Subcutaneous abdominal adipose tissue (tissue), 5 donors: ENCODE results near the gene TRH.

Source experiments
- H3K27ac ChIP-seq: one replicate; pipeline ENCODE4 v1.7.0; 2013; ENCODE audit warnings: low read depth, mild to moderate bottlenecking, inconsistent platforms, low read length, moderate library complexity
- H3K27me3 ChIP-seq, 5 donors: one replicate each; pipeline ENCODE4 v1.7.0; 2013; ENCODE audit warnings: low read length in 5 of 5, inconsistent platforms in 1 of 5; ENCODE audit not compliant: control insufficient read depth in 5 of 5, insufficient read depth in 4 of 5
- H3K36me3 ChIP-seq, 5 donors: one replicate each; pipeline ENCODE4 v1.7.0; 2013; ENCODE audit warnings: low read length in 5 of 5; ENCODE audit not compliant: control insufficient read depth in 5 of 5, insufficient read depth in 5 of 5
- H3K4me1 ChIP-seq, 5 donors: one replicate each; pipeline ENCODE4 v1.7.0; 2013; ENCODE audit warnings: low read length in 5 of 5, mild to moderate bottlenecking in 3 of 5, moderate library complexity in 1 of 5; ENCODE audit not compliant: control insufficient read depth in 5 of 5, insufficient read depth in 5 of 5
- H3K4me3 ChIP-seq, 5 donors: one replicate each; pipeline ENCODE4 v1.7.0; 2013; ENCODE audit warnings: low read length in 5 of 5, low read depth in 1 of 5
- H3K9ac ChIP-seq, 5 donors: one replicate each; pipeline ENCODE4 v1.7.0; 2013; ENCODE audit warnings: low read length in 5 of 5, mild to moderate bottlenecking in 4 of 5, moderate library complexity in 3 of 5
- H3K9me3 ChIP-seq, 5 donors: one replicate each; pipeline ENCODE4 v1.7.0; 2013; ENCODE audit warnings: low read length in 5 of 5; ENCODE audit not compliant: control insufficient read depth in 5 of 5
- donor health status: healthy.
- donor health status: healthy.
- donor health status: healthy.
- donor health status: healthy.
- donor health status: healthy.

The TRH gene

GRCh38 chr3:129943020-129943419, 31.5 kb upstream of the TRH start:
- H3K36me3 ChIP-seq = no peaks in the 10 kb centered on the region
- H3K27ac ChIP-seq = no peak overlapping the region
- peaks cover 0 to 3% (median 1%) of the 10 kb centered on the region in 5 donors for H3K27me3 ChIP-seq
- no peak overlapping the region for H3K9ac ChIP-seq
- H3K9me3 ChIP-seq = peaks cover 0 to 9% (median 3%) of the 10 kb centered on the region in 5 donors
- H3K4me1 ChIP-seq = no peaks in the 10 kb centered on the region
- no peak overlapping the region for H3K4me3 ChIP-seq

- H3K27me3 ChIP-seq = peaks cover 0 to 4% (median 3%) of the 10 kb centered on the region in 5 donors
- no peaks in the 10 kb centered on the region for H3K36me3 ChIP-seq
- H3K27ac ChIP-seq = no peak overlapping the region
- H3K4me1 ChIP-seq = no peaks in the 10 kb centered on the region
- H3K4me3 ChIP-seq = no peak overlapping the region
- no peak overlapping the region for H3K9ac ChIP-seq
- H3K9me3 ChIP-seq = peaks cover 0 to 10% (median 3%) of the 10 kb centered on the region in 5 donors
Measured at GRCh38 chr3:129944709-129945108, 29.8 kb upstream of the TRH start.

GRCh38 chr3:129947538-129948240, 26.8 kb upstream of the TRH start:
- H3K9ac ChIP-seq = no peak overlapping the region
- no peaks in the 10 kb centered on the region for H3K36me3 ChIP-seq
- no peak overlapping the region for H3K27ac ChIP-seq
- peaks cover 0 to 3% (median 0%) of the 10 kb centered on the region in 5 donors for H3K4me1 ChIP-seq
- H3K9me3 ChIP-seq = peaks cover 0 to 10% (median 3%) of the 10 kb centered on the region in 5 donors
- no peak overlapping the region for H3K4me3 ChIP-seq
- H3K27me3 ChIP-seq = peaks cover 0 to 4% (median 3%) of the 10 kb centered on the region in 5 donors

GRCh38 chr3:129950318-129951046, 24.0 kb upstream of the TRH start:
- Histone ChIP-seq H3K9ac (no peak overlapping the region), H3K9me3 (peaks cover 0 to 10% (median 3%) of the 10 kb centered on the region in 5 donors), H3K27ac (no peak overlapping the region), H3K36me3 (no peaks in the 10 kb centered on the region), H3K27me3 (peaks cover 0 to 8% (median 3%) of the 10 kb centered on the region in 5 donors), H3K4me3 (no peak overlapping the region), H3K4me1 (peaks cover 0 to 15% (median 3%) of the 10 kb centered on the region in 5 donors)

- peaks cover 0 to 15% (median 3%) of the 10 kb centered on the region in 5 donors for H3K4me1 ChIP-seq
- H3K27ac ChIP-seq = no peak overlapping the region
- no peaks in the 10 kb centered on the region for H3K36me3 ChIP-seq
- H3K4me3 ChIP-seq = no peak overlapping the region
- peaks cover 0 to 4% (median 0%) of the 10 kb centered on the region in 5 donors for H3K9me3 ChIP-seq
- peaks cover 0 to 8% (median 3%) of the 10 kb centered on the region in 5 donors for H3K27me3 ChIP-seq
- H3K9ac ChIP-seq = no peak overlapping the region
Measured at GRCh38 chr3:129952556-129953355, 21.8 kb upstream of the TRH start.

GRCh38 chr3:129953621-129954020, 20.9 kb upstream of the TRH start:
- H3K9me3 ChIP-seq = no peaks in the 10 kb centered on the region
- H3K4me1 ChIP-seq = peaks cover 0 to 15% (median 3%) of the 10 kb centered on the region in 5 donors
- H3K36me3 ChIP-seq = no peaks in the 10 kb centered on the region
- no peak overlapping the region for H3K9ac ChIP-seq
- H3K27ac ChIP-seq = no peak overlapping the region
- no peak overlapping the region for H3K4me3 ChIP-seq
- peaks cover 0 to 5% (median 0%) of the 10 kb centered on the region in 5 donors for H3K27me3 ChIP-seq

- no peaks in the 10 kb centered on the region for H3K9me3 ChIP-seq
- H3K36me3 ChIP-seq = no peaks in the 10 kb centered on the region
- H3K9ac ChIP-seq = no peak overlapping the region
- H3K4me1 ChIP-seq = peaks cover 0 to 15% (median 3%) of the 10 kb centered on the region in 5 donors
- peaks cover 0 to 5% (median 0%) of the 10 kb centered on the region in 5 donors for H3K27me3 ChIP-seq
- H3K4me3 ChIP-seq = no peak overlapping the region
- H3K27ac ChIP-seq = no peak overlapping the region
Measured at GRCh38 chr3:129954514-129954913, 20.0 kb upstream of the TRH start.

GRCh38 chr3:129956936-129957335, 17.6 kb upstream of the TRH start:
- peaks cover 0 to 5% (median 0%) of the 10 kb centered on the region in 5 donors for H3K27me3 ChIP-seq
- peaks cover 0 to 12% (median 0%) of the 10 kb centered on the region in 5 donors for H3K4me1 ChIP-seq
- H3K27ac ChIP-seq = no peak overlapping the region
- H3K9ac ChIP-seq = no peak overlapping the region
- H3K4me3 ChIP-seq = no peak overlapping the region
- no peaks in the 10 kb centered on the region for H3K36me3 ChIP-seq
- H3K9me3 ChIP-seq = no peaks in the 10 kb centered on the region

- no peak overlapping the region for H3K4me3 ChIP-seq
- no peak overlapping the region for H3K9ac ChIP-seq
- H3K4me1 ChIP-seq = peaks cover 0 to 12% (median 0%) of the 10 kb centered on the region in 5 donors
- H3K9me3 ChIP-seq = no peaks in the 10 kb centered on the region
- H3K27ac ChIP-seq = no peak overlapping the region
- H3K36me3 ChIP-seq = no peaks in the 10 kb centered on the region
- H3K27me3 ChIP-seq = peaks cover 0 to 5% (median 0%) of the 10 kb centered on the region in 5 donors
Measured at GRCh38 chr3:129958755-129959154, 15.8 kb upstream of the TRH start.
